Measurements from ENCODE around the gene ASXL3.

ASXL3 gene

DNA sequence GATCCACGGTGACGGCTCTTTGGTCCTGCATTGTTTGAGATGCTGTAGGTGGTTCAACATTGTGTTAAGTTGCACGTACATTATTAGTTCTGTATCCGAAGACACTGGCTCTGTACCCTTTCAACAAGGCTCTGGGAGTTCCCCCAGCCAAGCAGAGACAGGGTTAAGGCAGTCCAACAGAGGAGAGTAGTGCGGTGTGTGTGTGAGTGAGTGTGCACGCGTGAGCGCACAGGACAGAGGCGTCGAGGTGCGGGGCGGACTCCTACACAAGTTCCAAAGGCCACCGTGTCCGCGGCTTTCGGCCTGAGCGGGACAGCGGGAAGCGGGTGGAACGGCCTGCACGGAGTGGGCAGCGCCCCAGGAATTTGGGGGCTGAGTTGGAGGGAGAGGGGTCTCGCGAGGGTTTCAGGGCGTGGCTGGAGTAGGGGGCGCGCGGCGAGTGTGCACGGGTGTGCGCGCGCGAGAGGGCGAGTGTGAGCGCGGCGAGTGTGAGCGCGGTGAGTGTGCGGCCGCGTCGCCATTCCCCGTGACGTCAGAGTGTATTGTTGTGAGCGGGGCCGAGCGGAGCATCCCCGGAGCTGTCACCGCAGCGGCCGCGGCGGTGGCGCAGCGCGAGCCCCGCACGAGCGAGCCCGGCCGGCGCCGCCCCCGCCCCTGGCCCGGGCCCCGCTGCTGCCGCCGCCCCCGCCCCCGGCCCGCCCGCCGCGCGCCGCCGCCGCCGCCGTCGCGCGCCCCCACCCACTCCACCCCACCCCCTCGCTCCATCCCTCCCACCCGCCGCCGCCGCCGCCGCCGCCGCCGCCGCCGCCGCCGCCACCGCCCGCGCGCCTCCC, at the start of gene ASXL3:
Gene ASXL3, plus strand, starts transcription at position 535 of the 833 bp plus-strand sequence. CDS start 413 bp downstream, outside the sequence.
- peak; percentile 72 for DNase-seq

DNA sequence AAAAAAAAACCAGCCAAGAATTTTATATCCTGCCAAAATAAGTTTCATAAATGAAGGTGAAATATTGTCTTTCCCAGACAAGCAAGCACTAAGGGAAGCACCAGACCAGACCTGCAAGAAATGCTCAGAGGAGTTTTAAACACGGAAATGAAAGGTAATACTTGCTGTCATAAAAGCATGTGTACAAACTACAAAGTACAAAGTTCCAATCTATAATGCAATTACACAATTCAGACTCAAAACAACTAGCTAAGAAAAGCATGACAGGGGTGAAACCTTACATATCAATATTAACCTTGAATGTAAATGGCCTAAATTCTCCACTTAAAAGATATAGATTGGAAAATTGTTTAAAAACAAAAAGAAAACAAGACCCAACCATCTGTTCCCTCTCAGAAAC, 45.0 kb upstream of the ASXL3 start:
- no peak for DNase-seq

DNA sequence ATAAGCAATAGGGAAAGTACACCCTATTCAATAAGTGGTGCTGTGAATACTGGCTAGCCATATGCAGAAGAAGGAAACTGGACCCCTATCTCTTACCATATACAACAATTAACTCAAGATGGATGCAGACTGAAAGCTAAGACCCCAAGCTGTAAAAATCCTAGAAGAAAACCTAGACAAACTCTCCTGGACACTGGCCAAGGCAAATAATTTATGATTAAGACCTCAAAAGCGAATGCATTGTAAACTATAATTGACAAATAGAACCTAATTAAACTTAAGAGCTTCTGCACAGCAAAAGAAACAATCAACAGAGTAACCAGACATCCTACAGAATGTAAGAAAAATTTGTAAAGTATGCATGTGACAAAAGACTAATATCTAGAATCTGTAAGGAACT, 41.1 kb upstream of the ASXL3 start:
- DNase-seq = no peak

DNA sequence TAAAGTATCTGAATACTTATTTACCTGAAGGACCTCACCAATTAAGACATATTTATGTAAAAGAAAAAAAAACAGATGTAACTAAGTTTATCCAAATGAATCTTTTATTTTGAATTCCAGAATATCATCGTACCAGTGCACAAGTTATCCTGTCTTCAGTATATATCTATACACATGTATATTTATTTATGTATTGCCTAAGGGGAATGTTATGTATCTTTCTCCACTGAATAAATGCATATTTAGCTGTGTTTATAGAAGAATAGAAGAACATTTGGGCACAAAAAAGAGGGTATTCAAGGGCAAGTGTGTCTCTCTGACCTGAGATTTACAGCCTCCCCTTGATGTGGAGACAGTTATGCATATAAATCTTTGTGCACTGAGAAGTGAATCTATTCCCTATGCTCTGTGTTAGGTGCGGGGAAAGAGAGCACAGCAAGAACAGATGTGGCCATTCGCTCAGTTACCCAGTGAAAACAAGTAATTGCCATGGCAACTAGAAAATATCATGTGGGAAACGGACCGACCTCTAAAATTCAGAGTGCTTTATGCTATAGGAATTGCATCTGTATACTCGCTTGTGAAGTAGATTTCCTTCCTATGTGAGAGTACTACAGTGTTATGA, 39.5 kb upstream of the ASXL3 start:
- DNase-seq = no peak

DNA sequence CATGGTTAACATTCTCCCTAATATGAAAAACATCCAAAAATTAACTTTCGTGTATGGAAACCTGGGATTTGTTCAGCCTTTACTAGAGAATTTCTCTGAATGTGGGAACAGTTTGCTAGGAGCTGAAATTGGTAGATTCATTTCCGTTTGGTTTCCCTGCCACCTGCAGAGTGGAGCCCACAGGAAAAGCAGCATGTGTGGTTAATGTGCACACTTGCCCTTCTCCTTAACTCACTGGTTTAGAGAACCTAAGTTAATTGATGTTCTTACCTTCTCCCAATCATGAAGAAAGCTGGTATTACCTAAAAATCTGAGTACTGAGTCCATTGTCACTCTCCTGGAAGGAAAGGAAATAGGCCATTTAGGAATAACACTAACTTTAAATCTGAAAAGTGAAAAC, 37.6 kb upstream of the ASXL3 start:
- no peak for DNase-seq

DNA sequence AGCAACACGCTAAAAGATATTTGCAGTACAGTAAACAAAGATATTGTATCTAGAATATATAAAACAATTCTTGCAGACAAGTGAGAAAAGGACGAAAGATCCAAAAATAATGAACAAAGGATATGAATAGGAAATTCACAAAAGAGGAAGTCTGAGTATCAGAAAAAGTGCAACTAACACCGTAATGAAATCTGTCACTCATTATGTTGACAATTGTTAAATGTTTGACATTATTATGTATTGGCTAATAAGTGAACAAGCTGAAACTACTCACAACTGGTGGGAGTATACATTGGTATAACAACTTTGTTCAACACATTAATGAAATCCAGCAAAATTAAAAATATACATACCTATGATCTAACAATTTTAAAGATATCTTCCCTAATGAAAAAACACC, 36.7 kb upstream of the ASXL3 start:
- DNase-seq = no peak

DNA sequence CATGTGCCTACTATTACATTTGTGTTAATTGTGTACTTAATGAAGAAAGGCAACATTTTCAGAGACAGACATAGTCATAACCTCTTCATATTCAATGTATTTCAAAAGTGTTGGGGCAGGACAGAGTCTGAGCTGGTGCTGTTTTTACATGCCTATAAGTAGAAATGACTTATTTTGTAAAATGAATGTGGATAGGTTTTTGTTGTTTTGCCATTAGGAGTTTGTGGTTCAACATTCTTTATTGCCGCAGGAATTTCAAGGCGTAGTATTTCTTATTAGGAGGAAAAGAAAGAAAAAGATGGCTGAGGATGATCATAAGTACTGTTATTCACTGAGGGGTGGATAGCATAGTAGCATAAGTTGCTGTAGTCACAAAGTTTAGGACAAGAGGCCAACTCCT, 21.2 kb upstream of the ASXL3 start:
- DNase-seq = no peak

DNA sequence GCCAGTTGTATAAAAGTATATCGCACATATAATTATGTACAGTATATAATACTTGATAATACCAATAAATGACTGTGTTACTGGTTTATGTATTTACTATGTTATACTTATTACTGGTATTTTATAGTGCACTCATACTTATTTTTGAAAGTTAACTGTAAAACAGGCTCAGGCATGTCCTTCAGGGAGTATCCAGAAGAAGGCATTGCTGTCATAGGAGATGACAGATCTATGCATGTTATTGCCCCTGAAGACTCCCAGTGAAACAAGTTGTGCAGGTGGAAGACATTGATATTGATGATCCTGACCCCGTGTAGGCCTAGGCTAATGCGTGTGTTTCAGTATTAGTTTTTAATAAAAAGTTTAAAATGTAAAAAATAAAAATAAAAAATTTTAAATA, 20.3 kb upstream of the ASXL3 start:
- no peak for DNase-seq

DNA sequence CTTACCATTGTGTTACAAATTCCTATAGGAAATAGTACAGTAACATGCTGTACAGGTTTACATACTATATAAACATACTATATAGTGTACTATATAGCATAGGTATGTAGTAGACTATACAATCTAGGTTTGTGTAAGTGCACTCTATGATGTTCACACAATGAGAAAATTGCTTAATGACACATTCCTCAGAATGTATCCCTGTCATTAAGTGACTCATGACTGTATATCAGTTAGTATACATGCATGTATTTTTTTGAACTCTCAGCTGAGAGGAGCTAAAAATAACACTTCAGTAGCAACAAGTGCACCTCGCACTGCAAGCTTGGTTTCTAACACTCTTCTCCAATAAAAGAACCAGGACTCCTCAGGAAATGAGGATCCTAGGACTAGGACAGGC, 19.5 kb upstream of the ASXL3 start:
- DNase-seq = no peak

DNA sequence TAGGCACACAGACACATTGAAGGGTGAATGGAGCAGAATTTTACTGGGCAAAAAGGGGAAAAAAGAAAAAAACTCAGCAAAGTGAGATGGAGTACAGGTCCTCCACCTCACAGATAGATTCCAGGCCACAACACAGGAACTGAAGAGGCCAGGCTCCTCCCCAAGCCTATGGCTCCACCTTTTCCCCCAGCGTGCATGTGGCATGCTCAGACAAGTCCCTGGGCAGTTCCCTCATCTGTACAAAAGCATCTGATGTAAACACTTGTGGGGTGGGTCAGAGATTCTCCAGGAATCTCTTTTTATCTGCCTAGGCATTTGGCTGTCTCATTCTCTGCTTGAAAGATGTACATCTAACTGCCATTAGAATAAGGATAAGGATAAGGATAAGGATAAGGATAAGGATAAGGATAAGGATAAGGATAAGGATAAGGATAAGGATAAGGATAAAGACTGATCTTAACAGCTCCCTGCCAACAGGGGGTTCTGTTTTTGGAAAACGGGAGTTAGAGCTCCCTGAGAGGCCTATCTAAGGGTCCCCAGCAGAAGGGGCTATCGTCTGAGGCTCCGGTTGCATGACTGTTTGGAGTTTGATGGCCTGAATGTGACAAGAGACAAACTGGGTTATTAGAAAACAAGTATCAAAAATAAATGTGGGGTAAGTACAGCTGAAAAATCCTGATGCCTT, 17.2 kb upstream of the ASXL3 start:
- peak; percentile 26 for DNase-seq

DNA sequence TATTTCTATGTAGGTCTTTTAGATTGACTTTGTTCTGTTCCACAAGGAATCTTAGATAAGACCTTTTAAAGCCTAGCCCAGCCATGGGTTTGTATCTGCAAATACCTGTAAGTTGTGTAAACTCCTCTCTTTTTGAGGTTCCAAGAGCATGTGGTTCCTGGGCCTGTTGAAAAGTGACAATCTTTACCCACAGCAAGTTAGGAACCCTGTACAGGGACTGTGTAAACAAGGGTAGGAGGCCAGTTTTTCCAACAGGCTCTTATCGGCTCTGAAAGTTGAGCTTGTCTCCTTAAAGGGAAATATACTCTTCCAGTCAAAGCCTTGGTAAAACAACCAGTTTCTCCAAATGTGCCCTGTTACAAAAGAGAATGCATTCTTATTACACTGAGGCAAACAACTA, 15.3 kb upstream of the ASXL3 start:
- DNase-seq = no peak

DNA sequence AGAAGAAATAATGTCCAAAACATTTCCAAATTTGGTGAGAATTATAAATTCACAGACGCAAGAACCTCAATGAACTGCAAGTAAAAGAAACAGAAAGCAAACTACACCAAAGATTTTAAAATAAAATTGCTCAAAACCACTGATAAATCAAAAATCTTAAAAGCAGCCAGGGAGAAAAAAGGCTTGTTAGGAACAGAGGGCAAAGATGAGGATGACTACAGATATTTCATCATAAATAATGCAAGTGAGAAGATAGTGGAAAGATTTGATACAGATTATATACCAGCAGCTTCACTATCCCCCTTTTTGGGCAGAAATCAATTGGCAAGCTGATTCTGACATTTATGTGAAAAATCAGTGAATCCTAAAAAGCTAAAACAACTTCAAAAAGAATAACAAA, 10.3 kb upstream of the ASXL3 start:
- no peak for DNase-seq

DNA sequence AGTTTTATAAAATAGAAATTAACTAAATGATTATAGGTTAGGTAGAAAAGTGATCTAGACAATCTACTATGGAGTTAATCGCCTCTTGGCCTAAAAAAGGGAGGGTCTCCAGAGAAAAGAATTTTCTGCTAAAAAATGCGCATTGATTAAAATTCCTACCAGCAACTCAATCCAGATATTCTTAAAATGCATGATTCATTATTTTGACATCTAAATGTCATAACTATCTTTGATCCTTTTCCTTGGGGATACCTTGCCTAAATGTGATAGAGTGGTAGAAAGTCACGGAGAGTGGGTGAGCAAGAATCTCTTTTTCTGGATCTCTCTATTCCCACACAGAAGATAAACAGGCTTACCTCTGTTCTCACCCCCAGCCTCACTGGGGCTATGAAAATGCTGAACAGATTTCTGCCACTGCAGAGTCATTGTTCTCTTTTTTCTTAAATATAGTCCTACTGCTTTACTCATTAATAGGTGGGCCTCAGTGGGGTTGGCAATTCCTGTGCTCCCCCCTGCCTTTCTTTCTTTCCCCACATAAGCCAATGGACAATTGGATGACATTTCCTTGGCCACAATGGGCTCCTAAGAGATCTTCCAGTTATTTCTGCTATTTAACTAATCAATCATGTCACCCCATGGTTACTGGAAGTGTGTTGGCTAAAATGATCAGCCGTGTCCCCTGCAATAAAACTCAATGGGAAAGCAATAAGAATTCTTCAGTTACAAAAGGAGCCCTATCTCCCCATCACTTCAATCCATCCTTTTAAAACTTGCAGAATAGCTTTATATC, 5.8 kb upstream of the ASXL3 start:
- DNase-seq = no peak

DNA sequence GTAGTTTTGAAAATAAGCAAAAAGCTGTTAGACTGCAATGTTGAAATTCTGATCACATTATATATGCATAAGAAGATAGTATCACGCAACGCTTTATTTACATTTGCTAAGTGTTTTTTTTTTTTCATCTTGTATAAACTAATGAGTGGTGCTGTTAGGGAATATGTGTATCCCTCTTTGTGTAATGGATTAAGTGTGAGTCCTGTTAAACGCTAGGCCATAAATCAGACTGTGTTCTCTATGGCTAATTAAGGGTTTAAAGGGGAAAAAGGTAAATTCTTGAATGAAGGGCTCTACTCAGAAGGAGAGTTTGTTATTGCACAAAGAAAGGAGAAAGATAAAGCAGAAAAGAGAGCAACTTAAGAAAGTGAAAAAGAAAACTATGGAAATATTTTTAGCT, 4.8 kb upstream of the ASXL3 start:
- DNase-seq = no peak

DNA sequence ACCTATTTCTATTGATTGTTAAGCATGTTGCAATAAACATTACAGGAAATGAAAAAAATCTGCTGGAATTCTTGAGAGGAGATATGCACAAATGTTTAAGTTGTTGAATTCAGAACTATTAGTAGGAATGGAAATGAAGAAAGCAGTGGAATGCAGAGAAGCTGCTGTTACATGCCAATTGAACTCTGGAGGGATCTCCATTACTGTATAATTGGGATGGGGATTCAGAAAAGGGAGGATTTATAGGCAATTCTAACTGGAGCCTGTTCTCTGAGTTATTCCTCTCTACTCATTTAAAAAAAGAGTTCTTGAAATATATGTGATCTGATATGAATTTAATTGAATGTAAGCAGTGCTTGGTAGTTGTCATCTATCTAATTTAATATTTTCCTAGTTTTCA, 2.6 kb upstream of the ASXL3 start:
- no peak for DNase-seq

DNA sequence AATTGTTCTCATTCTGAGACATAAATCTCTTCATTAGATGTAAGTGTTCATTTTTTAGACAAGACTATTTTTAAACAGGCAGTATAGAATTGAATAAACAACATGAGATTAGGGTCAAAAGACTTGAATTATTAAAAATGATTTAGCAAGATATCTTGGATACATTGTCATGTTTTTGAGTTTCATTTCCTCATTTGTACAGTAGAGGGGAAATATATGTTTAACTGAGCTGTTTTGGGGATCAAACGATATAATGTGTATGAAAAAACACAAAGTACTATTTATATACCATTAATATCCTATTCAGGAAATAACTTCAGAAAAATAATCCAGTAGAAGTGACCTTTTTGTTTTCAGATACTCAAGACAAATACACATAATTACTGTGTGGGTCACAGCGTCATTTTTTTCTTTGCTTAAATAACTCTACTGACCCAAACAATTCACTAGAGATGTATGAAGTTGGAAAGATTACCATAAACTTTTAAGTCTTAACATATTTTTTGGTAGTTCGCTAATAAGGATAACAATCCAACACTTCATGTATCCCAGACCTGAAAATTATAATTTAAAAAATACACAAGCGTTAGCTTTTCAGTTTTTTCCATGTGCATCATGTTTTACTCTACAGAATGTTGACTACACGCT, 896 bp upstream of the ASXL3 start:
- no peak for DNase-seq

DNA sequence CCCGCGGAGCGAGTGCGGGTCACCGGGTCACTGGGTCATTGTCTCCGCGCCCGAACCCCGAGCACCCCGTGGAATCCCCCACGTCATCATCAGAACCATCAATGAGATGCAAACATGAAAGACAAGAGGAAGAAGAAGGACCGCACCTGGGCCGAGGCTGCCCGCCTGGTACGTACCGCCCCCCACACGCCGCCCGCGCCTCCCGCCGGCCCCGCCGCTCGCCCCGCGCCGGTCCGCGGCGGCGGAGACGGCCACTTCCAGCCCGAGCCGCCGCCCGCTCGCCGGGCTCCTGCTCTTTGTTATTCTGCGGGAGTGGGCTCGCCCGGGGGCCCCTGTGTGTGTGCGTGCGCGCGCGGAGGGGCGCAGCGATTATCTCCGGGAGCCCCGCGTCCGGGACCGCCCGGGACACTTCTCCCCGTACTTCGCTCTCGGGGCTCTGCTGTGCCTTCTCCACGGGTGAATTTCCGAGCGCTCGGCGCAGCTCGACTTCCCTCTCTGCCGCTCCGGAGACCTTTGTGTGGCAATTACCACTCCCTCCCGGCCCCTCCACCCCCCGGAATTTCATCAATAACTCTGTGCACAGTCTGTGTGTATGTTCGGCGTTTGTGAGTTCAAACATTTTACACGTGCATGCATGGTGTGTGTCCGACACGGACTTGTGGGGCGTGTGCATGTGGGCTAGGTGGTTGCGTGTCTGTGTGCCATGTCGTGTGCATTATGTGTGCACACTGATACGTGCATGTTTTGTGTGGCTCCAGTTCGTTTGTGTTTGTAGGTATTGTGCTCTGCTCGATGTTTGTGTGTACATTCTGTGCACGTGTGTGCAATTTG, 714 bp downstream of the ASXL3 start:
- DNase-seq = peak; percentile 62

DNA sequence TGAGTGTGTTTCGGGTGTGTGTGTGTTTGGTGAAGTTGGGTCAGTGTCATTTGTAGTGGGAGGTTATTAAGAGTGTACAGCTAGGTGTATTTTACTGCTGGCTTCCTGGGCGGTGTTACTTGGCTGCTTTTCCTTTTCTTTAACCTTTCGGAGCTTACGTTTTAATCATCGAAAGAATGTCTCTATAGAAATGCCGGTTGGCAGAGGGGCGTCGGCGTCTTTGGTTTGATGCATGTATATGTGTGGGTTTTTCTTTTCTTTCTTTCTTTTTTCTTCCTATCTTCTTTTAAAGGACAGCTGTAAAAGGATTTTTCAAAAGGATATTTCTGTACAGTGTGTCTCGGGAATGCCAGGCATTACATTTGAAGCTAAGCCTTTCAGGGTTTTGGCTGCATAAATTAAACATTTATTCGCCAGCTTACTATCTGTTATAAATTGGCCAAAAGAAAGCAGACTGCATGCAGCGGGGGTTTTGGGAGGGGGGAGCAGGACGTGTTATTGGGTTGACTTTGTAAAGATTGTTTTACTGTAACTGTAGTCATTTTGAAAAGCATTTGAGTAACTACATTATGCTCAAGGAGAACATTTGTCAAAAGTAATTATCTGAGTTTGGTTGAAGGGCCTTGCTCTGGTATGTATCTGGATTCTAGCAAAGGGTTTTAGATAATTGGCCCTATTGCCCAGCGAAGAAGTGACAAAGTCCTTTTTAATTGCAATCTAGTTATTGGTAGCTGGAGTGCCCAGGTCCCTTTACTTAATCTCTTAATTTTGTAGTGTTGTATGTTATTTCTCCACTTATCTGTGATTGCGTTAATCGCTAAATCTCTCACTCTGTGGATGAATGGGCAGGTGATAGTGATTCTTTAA, 1.6 kb downstream of the ASXL3 start:
- DNase-seq = peak; percentile 29

DNA sequence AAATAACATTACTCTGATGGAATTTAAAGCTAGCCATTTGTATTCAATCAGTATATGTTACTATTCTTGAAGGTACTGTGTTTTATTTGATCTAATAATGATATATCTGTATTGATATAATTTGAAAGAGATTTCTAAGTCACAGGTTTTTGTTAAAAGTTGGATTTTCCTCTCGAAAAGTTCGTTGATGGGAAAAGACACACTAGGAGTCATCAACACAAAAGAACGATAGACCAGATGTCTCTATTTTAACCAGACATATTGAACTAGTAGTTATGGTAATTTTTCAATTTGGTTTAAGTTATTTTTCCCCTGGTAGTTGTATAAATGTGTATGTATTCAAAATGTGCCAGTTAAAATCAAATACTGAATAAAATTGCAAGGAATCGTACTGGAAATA, 2.5 kb downstream of the ASXL3 start:
- DNase-seq = no peak

DNA sequence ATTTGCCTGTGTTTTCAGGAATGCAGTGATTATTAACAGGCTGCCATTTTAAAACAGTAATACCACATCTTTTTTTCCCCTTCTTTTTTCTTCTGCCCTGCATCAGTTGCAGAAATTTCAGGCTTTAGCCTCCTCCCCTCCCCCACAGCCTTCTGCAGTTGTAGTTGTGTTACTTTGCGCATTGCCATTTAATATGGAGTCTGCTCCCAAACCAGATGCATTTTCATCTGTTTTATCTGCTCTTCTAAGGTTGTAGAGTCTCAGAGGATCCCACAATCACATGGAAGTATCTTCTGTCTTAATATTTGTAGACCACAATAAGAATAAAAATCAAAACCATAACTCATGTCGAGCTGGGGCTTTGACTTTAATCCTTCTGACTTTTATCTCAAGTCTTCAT, 3.8 kb downstream of the ASXL3 start:
- DNase-seq = no peak

DNA sequence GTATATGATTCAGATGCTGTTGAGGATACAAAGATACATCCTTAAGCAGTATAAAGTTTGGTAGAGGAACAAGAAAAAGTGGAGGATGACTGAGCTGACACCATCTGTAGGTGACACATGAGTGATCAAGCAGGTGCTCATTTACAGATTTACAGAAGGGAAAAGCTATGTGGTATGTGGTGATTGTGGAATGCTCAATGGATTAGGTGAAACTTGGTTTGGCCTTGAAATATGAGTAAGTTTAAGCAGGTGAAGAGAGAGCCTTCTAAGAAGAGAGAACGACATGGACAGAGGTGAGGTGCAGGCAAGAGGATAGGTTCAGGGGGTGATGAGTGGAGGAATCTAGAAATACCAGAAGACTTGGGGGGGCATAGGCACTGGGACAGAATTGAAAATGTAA, 5.9 kb downstream of the ASXL3 start:
- no peak for DNase-seq
